Activated CD8-positive, alpha-beta memory T cell treated with anti-CD3 and anti-CD28 coated beads, Interleukin-2, amount 50 U/mL, for 24 hours (primary cell): ENCODE measurements around the gene NTF3.
"Not testable (repeated sequence)": the region's sequence is repeated elsewhere in the genome, so short reads cannot be mapped to it uniquely, and the experiment has no call there.

Source experiments
- DNase-seq: peaks from one replicate; pipeline ENCODE4 v3.0.0-alpha.2; 2020; ENCODE audit errors: extremely low read depth

Gene NTF3

GRCh38 chr12:5534426-5535199 is 102.7 kb downstream of the NTF3 start:
- DNase-seq, result no peak

GRCh38 chr12:5535541-5535940 is 103.6 kb downstream of the NTF3 start:
- DNase-seq, result no peak

- not testable (repeated sequence) for DNase-seq
Measured at GRCh38 chr12:5537026-5537615, 105.2 kb downstream of the NTF3 start.

GRCh38 chr12:5537771-5538170 is 105.9 kb downstream of the NTF3 start:
- DNase-seq, result no peak
